HPDE6-E6E7 (cell line): ENCODE data around the gene TECTA.
"Not testable (repeated sequence)": the region's sequence is repeated elsewhere in the genome, so short reads cannot be mapped to it uniquely, and the experiment has no call there.

Experiments
- DNase-seq: peaks from one replicate; pipeline ENCODE4 v3.0.0; 2011; ENCODE audit warnings: missing footprints; ENCODE audit errors: extremely low spot score

Gene TECTA

DNA sequence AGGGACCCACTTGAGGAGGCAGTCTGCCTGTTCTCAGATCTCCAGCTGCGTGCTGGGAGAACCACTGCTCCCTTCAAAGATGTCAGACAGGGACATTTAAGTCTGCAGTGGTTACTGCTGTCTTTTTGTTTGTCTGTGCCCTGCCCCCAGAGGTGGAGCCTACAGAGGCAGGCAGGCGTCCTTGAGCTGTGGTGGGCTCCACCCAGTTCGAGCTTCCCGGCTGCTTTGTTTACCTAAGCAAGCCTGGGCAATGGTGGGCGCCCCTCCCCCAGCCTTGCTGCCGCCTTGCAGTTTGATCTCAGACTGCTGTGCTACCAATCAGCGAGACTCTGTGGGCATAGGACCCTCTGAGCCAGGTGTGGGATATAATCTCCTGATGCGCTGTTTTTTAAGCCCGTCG, 76.6 kb downstream of the TECTA start:
- DNase-seq, result not testable (repeated sequence)

DNA sequence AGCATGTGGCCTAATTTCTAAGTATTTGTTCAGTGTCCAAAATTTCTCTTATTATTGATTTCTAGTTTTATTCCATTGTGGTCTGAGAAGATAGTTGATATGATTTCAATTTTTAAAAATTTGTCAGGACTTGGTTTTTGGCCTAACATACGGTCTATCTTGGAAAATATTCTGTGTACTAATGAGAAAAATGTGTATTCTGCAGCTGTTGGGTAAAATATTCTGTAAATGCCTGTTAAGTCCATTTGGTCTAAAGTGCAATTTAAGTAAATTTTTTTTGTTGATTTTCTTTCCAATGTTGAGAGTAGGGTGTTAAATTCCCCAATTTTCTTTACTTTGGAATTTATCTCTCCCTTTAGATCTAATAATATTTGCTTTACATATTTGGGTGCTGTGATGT, 78.3 kb downstream of the TECTA start:
- DNase-seq, result no peak

DNA sequence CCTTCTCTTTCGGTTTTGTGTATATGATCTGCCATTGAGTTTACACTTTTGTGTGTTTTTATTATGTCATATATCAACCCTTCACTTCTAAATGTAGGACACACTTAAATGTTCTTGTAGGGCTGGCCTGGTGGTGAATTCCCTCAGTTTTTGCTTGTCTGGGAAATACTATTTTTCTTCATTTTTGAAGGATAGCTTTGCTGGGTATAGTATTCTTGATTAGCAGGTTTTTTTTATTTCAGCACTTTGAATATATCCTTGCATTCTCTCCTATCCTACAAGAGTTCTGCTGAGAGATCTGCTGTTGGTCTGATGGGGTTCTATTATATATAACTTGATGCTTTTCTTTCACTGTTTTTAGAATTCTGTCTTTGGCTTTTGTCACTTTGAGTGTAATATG, 79.1 kb downstream of the TECTA start:
- DNase-seq, result no peak

DNA sequence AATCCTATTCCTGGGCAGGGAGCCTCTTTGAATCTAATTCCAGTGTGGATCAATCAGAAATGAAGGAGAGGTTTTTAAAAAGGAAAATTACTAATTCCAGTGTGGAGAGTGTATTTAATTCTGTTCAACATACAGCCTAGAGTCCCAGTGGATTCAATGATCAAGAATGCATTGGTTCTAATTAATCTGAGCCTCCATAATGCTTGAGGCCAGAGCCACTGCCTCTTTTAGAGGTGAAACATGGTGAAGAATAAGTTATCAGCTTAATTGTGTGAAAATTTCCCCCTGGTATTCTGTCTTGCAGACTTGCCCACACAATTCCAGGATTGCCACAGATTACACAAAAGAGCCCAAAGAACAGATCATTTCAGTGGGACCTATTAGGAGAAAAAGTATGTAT, 87.7 kb downstream of the TECTA start:
- DNase-seq, result no peak

DNA sequence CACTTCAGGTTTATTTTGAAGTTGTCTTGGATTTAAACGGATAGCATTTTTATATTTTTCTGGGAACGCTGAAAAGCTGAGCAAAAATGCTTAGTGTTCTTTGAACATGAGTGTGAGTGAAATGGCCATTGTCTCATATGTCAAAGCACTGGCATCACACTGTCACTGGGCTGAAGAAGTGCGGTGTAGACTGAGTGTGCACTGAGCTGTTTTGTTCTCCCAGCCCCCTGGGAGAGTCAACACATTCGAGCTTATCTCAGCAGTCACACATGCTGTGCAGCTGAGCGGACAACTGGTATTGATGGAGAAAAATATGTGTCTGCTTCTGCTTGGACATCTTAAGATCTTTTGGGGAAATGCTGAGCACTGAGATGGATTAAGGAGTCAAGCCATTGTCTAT, 90.8 kb downstream of the TECTA start:
- DNase-seq, result no peak

DNA sequence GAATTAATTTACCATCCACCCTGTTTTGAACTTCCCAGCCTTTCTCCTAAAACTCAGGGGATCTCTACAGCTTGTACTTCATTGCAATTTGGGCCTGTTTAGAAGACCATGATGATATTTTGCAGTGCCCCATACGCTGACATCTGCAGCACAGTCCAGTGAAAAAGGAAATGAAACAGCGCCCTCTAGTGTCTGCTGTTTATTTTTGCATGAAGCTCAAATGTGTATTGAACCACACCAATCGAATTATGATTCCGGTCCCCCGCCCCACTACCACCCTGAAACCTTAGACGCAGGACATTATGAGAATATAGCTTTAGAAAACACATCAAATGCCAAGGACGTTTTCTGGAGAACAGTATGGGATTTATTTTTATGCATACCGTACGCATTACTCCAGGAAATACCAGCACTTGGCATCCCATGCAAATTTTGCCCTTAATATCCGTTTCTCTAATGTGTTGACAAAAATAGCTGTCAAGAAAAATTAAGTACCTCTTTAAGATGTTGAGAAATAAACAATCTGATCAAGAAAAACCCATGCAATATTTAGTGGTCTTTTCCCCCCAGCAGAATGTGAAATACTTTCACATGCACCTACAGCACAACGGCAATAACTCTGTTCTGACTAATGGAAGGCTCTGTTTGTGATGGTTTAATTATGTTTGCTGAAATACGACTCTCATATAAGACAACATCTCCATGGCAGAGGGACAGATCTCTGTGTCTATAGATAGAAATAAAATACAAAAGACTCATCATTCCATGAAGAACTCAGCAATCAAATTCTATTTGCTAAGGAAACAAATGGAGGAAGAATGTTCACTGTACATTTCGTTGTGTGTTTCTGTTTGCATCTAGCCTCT, 93.9 kb downstream of the TECTA start:
- DNase-seq, result peak; percentile 37

DNA sequence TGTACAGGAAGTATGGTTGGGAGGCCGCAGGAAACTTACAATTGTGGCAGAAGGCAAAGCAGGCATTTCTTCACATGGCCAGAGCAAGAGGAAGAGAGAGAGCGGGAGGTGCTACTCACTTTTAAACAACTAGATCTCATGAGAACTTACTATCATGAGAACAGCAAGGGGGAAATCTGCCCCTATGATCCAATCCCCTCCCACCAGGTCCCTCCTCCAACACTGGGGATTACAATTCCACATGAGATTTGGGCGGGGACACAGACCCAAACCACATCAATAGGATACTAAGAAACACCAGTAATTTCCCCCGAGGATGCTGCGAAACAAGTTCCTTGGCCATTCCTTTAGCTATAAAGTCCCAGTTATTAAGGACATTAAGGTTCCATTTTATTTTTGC, 97.4 kb downstream of the TECTA start:
- no peak for DNase-seq

DNA sequence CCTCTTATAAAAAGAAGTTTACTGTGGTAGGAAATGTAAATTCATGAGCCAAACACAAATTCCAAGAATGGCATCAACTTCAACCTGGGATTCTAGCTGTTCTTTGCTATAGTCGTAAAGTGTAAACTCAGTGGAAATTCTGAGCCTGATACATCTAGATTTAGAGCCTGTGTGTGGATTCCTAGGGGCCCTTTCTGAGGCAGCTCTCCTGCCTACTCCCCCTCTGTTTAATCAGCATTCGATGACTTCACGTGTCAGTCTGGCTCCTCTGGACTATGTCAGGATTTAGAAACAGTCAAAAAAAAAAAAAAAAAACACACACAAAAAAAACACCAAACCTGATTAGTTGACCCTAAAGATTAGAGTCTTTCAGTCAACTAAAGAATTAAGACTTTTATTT, 98.5 kb downstream of the TECTA start:
- no peak for DNase-seq

DNA sequence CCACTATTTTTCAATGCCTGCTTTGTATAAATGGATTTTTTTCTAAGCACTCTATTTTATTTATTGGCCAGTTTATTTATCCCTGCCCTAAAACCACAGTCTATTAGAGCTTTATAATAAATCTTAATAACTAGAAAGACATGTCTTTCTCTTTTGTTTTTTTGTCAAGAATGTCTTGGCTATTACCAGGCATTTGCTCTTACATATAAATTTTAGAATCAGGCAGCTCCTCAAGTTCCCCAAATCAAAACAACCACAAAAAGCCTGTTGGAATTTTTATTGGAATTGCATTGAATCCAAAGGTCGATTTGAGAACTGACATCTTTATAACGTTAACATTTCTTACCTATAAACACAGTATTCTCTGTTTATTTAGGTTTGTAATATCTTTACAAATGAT, 105.8 kb downstream of the TECTA start:
- no peak for DNase-seq

DNA sequence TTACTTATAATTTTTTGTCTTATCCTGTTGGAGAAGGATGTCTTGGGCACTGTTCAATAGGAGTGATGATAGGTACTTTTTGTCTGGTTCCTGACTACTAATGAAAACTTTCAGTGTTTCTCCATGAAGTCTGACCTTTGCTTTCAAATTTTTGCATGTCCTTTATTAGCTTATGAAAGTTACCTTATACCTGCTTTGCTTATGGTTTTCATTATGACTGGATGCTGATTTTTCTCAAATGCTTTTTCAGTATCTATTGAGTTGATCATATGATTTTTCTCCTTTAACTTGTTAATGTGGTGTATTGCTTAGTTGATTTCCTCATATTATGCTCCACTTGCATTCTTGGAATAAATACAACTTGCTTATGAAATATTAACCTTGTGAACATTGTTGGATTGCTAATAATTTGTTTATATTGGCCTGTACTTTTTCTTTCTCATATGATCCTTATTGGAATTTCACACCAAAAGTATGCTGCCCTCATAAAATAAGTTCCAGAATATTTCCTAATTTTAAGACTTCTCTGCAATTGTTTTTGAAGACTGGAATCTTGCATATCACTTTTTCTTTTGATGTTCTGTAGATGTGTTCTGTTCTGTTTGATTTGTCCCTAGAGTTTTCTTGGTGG, 106.6 kb downstream of the TECTA start:
- DNase-seq, result no peak

DNA sequence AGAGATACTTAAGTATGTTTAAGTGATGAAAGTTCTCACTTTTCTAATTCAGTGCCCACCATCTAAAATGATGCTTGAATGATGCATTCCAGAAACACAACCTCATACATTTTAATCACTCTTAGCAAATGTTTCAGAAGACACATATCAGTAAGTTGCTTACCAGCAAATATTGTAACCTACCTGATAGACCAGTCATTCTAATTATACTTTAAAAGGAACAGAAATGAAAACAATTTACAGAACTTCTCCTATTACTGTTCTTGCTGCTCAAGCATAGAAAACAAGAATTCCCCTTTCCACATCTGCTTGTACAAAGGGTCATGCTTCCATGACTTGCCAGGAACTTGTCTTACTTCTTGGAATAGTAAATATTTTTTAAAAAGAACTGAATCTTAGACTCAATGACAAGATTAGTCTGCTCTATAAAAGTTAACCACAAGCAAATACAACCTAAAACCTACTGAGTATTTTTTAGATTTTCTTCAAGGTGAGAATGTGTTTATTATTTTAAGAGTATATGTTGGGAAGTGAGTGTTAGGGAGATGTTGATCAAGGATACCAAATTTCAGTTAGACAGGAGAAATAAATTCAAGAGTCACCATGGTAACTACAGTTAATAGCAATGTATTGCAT, 109.5 kb downstream of the TECTA start:
- DNase-seq, result no peak

DNA sequence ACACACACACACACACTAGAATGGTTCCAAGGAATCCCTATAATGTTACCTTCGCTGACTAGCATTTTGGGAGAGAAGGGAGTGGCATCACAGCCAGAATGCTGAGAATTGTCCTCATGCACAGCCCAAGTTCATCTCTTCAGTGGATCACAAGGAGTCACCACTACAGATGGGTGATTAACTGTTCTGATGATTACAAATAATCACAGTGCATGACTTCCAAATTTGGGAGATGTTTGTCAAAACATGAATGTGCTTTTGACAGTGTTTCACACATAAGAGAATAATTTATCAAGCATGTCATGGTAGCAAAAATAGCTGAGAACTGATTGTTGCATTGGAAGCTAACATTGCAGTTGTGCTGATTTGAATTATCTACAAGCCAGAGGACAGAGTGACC, 110.6 kb downstream of the TECTA start:
- DNase-seq, result no peak

DNA sequence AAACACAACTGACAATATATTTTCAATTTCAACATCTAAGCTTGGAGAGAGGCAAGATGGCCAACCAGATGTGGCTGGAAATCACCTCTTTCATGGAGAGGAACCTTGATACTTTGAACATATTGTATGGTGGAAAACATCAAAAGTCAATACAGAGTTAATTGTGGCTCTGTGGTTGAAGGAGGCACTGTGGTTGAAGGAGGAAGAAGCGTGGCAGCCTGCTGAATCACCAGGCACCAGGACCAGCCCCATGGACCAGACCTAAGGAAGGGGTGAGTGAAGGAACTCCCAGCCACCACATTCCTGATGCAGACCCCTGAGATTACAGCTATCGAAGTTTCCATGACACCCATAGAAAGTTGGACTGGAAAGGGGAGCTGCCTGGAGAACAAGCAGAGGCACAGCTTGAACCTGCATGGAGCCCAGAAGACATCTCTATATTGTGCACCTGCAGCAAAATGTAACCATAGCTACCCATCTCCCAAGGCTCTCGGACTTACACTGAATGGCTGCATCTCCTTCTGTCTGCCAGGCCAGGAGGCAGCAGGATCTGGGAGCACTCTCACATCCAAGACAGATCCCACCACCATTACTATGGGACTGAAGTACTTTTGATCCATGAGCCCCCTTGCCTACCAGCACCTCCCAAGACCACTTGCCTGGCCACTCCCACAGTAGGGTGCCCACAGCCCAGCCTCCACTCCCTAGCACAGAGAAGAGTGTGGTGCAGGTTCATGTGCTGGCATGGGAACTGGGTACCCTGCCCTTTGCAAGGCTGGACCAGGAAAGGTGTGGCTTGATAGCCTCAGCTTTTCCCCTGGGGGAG, 111.7 kb downstream of the TECTA start:
- no peak for DNase-seq

DNA sequence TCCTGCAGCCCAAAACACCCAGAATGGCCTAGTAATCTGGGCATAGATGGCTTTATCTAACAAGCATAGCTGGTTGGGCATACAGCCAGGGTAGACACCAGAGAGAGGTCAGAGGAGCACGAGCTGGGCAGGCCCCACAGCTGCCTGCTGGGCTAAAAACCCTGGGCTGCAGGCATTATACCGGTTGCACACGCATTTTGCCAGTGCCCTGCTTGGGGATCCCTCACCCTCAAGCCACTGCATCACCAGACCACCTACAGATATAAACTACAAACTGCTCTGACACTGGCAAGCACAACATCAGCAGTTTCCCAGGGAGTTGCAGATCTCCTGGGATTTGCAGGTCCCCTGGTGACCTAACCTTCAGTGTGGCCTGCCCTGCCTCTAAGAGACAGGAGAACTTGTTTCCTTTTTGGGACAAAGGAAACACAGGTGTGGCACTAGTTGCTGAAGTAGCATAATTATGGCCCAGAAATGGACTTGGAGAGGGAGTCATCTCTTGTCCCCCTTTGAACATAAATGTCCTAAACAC, 112.4 kb downstream of the TECTA start:
- no peak for DNase-seq

DNA sequence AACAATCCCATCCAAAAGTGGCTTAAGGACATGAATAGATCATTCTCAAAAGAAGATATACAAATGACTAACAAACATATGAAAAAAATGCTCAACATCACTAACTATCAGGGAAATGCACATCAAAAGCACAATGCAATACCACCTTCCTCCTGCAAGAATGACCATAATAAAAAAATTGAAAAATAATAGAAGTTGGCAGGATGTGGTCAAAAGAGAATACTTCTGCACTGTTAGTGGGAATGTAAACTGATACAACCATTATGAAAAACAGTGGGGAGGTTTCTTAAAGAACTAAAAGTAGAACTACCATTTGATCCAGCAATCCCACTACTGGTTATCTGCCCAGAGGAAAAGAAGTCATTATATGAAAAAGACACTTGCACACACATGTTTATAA, 113.8 kb downstream of the TECTA start:
- no peak for DNase-seq

DNA sequence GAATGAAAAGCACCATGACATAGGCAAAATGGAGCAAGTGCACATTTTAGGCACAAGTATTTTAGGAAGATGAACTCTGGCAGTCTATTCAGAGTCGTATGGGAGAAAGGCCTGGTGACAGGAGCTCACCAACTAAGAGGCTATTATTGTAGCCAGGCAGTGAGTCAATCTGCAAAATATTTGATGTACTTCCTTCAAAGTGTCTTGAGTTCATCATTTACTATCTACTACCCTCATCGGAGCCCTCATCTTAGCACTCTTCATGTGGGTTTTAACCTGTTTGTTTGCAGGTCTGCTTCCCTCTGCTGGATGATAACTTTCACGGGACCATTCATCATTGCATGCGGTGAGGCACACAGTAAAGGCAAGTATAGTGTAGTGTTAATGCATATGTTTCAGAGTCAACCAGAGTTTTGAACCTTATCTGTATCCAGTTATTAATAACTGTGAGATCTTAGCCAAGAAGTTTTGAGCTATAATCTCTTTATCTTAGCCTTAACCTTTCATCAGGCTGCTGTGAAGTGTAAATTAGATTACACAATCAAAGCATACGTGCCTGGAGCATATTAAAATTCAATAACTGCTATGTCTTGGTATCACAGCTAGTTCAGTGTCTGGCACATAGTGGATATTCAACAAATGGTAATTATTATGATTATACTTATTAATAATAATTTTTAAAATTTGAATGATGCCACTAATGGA, 120.6 kb downstream of the TECTA start:
- DNase-seq, result no peak

DNA sequence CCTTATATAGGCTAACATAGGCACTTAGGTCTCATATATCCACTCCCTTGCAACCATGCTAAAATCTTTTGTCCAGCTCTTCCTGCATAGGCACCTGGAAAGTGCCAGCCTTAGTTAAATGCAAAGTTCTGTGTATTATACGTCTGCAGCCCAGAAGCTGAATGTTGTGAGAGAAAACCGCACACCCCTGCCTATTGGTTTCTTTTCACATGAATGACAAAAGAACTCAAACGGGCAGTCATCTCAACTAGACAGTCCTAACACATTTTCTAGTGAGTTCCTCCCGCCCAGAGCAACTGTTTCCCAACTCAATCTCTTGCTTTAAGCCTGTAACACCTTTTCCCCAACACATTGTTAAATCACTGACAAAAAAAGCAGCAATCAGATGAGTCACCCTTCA, 122.1 kb downstream of the TECTA start:
- no peak for DNase-seq

DNA sequence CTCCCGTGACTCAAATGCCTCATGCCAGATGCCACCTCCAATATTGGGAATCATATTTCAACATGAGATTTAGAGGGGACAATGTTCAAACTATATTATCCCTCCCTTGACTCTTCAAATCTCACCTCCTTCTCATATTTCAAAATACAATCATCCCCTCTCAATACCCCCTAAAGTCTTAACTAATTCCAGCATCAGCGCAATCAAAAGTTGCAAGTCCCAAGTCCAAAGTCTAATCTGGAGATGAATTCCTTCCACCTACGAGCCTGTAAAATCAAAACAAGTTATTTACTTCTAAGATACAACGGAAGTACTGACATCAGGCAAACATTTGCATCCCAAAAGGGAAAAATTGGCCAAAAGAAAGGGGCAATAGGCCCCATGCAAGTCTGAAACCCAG, 124.3 kb downstream of the TECTA start:
- no peak for DNase-seq

DNA sequence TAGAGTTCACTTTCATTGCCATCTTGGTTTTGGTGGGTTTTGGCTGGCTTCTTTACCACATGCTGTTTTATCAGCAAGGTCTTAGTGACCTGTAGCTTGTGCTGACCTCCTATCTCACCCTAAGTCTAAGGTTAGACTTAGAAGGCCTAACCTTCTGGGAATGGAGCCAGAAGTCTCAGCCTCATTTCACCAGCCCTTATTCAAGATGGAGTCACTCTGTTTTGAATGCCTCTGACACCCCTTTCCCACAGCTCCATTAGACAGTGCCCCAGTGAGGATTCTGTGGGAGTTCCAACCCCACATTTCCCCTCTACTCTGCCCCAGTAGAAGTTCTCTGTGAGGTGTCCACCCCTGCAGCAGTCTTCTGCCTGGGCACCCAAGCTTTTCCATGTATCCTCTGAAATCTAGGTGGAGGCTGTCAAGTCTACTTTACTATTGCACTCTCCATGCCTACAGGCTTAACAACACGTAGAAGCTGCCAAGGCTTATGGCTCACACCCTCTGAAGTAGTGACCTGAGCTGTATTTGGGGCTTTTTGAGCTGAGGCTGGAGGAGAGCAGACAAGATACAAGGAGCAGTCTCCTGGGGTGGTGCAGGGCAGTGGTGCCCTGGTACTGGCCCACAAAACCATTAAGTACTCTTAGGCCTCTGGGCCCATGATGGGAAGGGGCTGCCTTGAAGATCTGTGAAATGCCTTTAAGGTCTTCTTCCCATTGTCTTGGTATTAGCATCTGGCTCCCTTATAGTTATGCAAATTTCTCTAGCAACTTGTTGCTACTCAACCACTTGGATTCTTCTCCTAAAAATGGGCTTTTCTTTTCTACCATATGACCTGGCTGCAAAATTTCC, 125.6 kb downstream of the TECTA start:
- DNase-seq, result no peak

DNA sequence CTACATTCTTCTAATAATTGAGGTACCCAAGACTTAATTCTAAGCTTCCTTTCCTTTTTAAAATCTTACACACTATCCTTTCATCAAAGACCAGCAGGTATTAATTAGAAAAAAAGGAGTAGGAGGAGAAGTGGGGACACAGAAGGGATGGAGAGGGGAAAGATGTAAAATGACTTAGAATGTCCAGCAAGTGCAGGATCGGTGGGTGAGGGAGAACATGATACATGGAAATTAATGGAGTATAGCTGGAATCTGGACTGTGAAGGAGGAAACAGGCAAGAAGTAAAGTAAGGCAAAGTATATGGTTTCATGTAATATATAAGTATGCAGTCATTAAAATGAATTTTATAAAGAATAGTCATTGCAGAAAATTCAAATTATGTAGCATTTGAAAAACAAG, 127.8 kb downstream of the TECTA start:
- no peak for DNase-seq
